HepG2 (cell line): ENCODE measurements around the gene NCBP1. TPM values are rescaled to one million over a fixed set of nuclear protein-coding genes. Genes with fewer than 3 reads are reported as not detected.

Experiments used
- AHR ChIP-seq: IDR thresholded peaks from 2 replicates; pipeline ENCODE4 v1.6.1; 2018; ENCODE audit warnings: missing genetic modification reagents, missing compliant biosample characterization
- ARID2 ChIP-seq: sonication (generic); formaldehyde crosslinking; IDR thresholded peaks from 2 replicates; pipeline ENCODE4 v1.8.1; 2022; ENCODE audit warnings: mild to moderate bottlenecking, missing genetic modification reagents, borderline replicate concordance
- BRCA1 ChIP-seq: sonication (generic); formaldehyde crosslinking; IDR thresholded peaks from 2 replicates; pipeline ENCODE4 v1.4.0; 2020; ENCODE audit warnings: missing genetic modification reagents
- CEBPG ChIP-seq: IDR thresholded peaks from 2 replicates; pipeline ENCODE4 v1.6.1; 2016
- FOXP4 ChIP-seq: sonication (generic); formaldehyde crosslinking; IDR thresholded peaks from 2 replicates; pipeline ENCODE4 v1.4.0; 2020; ENCODE audit warnings: missing genetic modification reagents
- PITX1 ChIP-seq: sonication (generic); formaldehyde crosslinking; IDR thresholded peaks from 2 replicates; pipeline ENCODE4 v1.5.1; 2020; ENCODE audit warnings: mild to moderate bottlenecking, missing genetic modification reagents
- PRMT3 ChIP-seq: sonication (generic); formaldehyde crosslinking; IDR thresholded peaks from 2 replicates; pipeline ENCODE4 v1.8.1; 2022; ENCODE audit warnings: low read depth, mild to moderate bottlenecking, moderate library complexity, missing genetic modification reagents, borderline replicate concordance
- SOX13 ChIP-seq, 3 experiments: fragments of 450-650 bp in 1 of 3; sonication (generic) in 1 of 3; formaldehyde crosslinking in 1 of 3; IDR thresholded peaks in 2 of 3; conservative IDR thresholded peaks in 1 of 3; 2 replicates each; pipeline versions ENCODE4 v1.5.0 to v1.6.1; 2016 to 2020; ENCODE audit warnings: antibody characterized with exemption in 1 of 3, mild to moderate bottlenecking in 1 of 3, missing compliant biosample characterization in 1 of 3, missing genetic modification reagents in 1 of 3, moderate library complexity in 1 of 3
- TFE3 ChIP-seq: IDR thresholded peaks from 2 replicates; pipeline ENCODE4 v1.6.1; 2016
- ZC3H13 ChIP-seq: sonication (generic); formaldehyde crosslinking; IDR thresholded peaks from 2 replicates; pipeline ENCODE4 v1.8.1; 2023; ENCODE audit warnings: mild to moderate bottlenecking, missing genetic modification reagents, moderate library complexity
- ZFYVE20 ChIP-seq: sonication (generic); formaldehyde crosslinking; IDR thresholded peaks from 2 replicates; pipeline ENCODE4 v1.8.0; 2023; ENCODE audit warnings: low read depth, mild to moderate bottlenecking, moderate library complexity, missing genetic modification reagents, borderline replicate concordance
- ZNF329 ChIP-seq: sonication (generic); formaldehyde crosslinking; IDR thresholded peaks from 2 replicates; pipeline ENCODE4 v1.9.0; 2021; ENCODE audit warnings: low read depth, mild to moderate bottlenecking, missing genetic modification reagents
- ZNF343 ChIP-seq: sonication (generic); formaldehyde crosslinking; IDR thresholded peaks from 2 replicates; pipeline ENCODE4 v1.4.0; 2020; ENCODE audit warnings: mild to moderate bottlenecking, missing genetic modification reagents
- ZNF530 ChIP-seq: sonication (generic); formaldehyde crosslinking; IDR thresholded peaks from 2 replicates; pipeline ENCODE4 v1.5.0; 2020; ENCODE audit warnings: low read depth, mild to moderate bottlenecking, missing genetic modification reagents
- ZNF749 ChIP-seq: sonication (generic); formaldehyde crosslinking; IDR thresholded peaks from 2 replicates; pipeline ENCODE4 v1.8.0; 2022; ENCODE audit warnings: mild to moderate bottlenecking, missing genetic modification reagents, moderate library complexity, borderline replicate concordance
- ZNF850 ChIP-seq: sonication (generic); formaldehyde crosslinking; conservative IDR thresholded peaks from 2 replicates; pipeline ENCODE4 v1.9.0; 2021; ENCODE audit warnings: mild to moderate bottlenecking, missing genetic modification reagents
- polyA plus RNA-seq, 8 experiments: library from polyadenylated mRNA; depleted of rRNA in 3 of 8; stranded (reverse) in 7 of 8; unstranded in 1 of 8; fragments of >200 nt; fragmentation: Illumina TruSeq in 4 of 8; extraction: Trizol in 4 of 8; gene quantifications; 2 replicates each; pipeline versions ENCODE4 v1.2.1 to v1.2.3, GENCODE V29; 2011 to 2016; ENCODE audit warnings: low read depth in 4 of 8, missing spikeins in 1 of 8, mixed read lengths in 1 of 8; ENCODE audit not compliant: insufficient read depth in 1 of 8
- total RNA-seq, 5 experiments: library from RNA; depleted of rRNA; stranded (reverse); fragments of >200 nt; fragmentation: Illumina TruSeq; extraction: Trizol; gene quantifications; 2 replicates each; pipeline ENCODE4 v1.2.3, GENCODE V29; 2016; ENCODE audit warnings: low read depth in 1 of 5
- TF ChIP-seq, protein P1 (sequence below): sonication (generic); formaldehyde crosslinking; IDR thresholded peaks from 2 replicates; pipeline ENCODE4 v1.9.0; 2021; ENCODE audit warnings: missing genetic modification reagents, borderline replicate concordance
- TF ChIP-seq, protein P2 (sequence below): sonication (generic); formaldehyde crosslinking; IDR thresholded peaks from 2 replicates; pipeline ENCODE4 v1.9.0; 2022; ENCODE audit warnings: missing genetic modification reagents, mild to moderate bottlenecking, borderline replicate concordance

Gene NCBP1
- total and polyA plus RNA-seq, 2 of the 13 experiments (the other 11 are each of a cell fraction or from before 2014, with no cell fraction given): 13.3 to 40.2 TPM

DNA sequence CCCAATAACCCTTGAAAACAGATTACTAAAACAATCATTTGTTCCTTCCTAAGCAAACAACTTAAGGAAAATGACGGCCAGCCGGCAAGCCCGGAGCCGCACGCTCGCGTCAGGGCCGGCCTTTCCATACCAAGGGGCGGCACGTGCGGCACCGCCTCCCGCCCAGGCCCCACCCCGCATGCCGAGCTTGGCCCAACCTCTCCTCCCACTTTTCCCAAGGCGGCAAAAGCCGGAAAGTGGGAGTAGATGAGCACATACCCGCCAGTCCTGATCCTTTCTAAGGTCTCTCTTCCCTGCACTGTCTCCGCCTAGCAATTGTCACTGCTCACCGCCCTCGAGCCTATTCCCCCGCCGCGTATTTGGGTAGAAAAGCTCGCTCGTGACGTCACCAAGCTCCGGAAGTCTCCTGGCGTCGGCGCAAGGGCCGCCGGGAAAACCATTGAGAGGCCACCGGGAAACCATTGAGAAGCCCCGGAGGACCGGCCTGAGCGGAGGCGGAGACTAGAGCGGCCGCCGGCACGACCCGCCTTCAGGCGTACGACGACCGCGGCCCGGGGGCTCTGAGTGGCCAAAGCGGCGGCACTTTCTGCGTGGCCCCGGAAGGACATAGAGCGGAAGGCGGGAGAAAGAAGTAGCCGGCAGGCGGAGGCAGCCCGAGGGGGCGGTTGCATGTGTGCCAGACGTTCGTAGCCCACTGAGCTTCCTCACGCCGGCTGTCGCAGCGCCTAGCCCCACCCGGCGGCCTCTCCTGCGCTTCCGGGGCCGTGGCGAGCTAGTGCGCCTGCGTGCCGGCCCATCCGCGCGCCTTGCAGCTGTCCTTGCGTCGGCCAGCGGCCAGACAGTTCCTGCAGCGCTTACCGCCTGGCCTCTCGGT, at the start of gene NCBP1, which contains the start of gene TSTD2 (continued):
- TF ChIP-seq CEBPG (CRISPR knock-in tag) (peak; percentile 6; the same call in 1 of the 2 replicates), ZNF749 (CRISPR knock-in tag) (0 out of 2 replicates have a peak, but pooled peaks have one; percentile 53), PITX1 (no peak), ZNF850 (CRISPR knock-in tag) (no peak), BRCA1 (peak; percentile 26; the same call in 1 of the 2 replicates), ZC3H13 (CRISPR knock-in tag) (no peak; the same call in 1 of the 2 replicates), ARID2 (CRISPR knock-in tag) (peak; percentile 84; the same call in 1 of the 2 replicates), ZFYVE20 (CRISPR knock-in tag) (no peak), ZNF329 (CRISPR knock-in tag) (no peak), ZNF530 (peak; percentile 62; the same call in 1 of the 2 replicates), PRMT3 (no peak), FOXP4 (CRISPR knock-in tag) (peak; percentile 50), TFE3 (CRISPR knock-in tag) (peak; percentile 39), SOX13 (IDR thresholded peaks at IDR 0.05) (no peak; the same call in 1 of the 2 replicates), SOX13 (CRISPR knock-in tag; conservative IDR thresholded peaks at IDR 0.05 in 1 of 2, IDR thresholded peaks at IDR 0.05 in 1 of 2) (no peak), ZNF343 (CRISPR knock-in tag) (peak; percentile 71; the same call in 1 of the 2 replicates), AHR (CRISPR knock-in tag) (no peak)
- TF ChIP-seq, protein P1, sequence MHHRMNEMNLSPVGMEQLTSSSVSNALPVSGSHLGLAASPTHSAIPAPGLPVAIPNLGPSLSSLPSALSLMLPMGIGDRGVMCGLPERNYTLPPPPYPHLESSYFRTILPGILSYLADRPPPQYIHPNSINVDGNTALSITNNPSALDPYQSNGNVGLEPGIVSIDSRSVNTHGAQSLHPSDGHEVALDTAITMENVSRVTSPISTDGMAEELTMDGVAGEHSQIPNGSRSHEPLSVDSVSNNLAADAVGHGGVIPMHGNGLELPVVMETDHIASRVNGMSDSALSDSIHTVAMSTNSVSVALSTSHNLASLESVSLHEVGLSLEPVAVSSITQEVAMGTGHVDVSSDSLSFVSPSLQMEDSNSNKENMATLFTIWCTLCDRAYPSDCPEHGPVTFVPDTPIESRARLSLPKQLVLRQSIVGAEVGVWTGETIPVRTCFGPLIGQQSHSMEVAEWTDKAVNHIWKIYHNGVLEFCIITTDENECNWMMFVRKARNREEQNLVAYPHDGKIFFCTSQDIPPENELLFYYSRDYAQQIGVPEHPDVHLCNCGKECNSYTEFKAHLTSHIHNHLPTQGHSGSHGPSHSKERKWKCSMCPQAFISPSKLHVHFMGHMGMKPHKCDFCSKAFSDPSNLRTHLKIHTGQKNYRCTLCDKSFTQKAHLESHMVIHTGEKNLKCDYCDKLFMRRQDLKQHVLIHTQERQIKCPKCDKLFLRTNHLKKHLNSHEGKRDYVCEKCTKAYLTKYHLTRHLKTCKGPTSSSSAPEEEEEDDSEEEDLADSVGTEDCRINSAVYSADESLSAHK (CRISPR knock-in tag): no peak
- TF ChIP-seq, protein P2, sequence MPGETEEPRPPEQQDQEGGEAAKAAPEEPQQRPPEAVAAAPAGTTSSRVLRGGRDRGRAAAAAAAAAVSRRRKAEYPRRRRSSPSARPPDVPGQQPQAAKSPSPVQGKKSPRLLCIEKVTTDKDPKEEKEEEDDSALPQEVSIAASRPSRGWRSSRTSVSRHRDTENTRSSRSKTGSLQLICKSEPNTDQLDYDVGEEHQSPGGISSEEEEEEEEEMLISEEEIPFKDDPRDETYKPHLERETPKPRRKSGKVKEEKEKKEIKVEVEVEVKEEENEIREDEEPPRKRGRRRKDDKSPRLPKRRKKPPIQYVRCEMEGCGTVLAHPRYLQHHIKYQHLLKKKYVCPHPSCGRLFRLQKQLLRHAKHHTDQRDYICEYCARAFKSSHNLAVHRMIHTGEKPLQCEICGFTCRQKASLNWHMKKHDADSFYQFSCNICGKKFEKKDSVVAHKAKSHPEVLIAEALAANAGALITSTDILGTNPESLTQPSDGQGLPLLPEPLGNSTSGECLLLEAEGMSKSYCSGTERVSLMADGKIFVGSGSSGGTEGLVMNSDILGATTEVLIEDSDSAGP (CRISPR knock-in tag): peak; percentile 96
